Measurements from ENCODE around the gene EXOC3L4. TPM values are rescaled to one million over a fixed set of nuclear protein-coding genes. Genes with fewer than 3 reads are reported as not detected.
A peak's percentile ranks its signal among the peaks of the same experiment; 100 is the strongest.

Gene EXOC3L4
- total and polyA plus RNA-seq, 9 of the 15 experiments (the other 6 are each of a cell fraction or from before 2014, with no cell fraction given) = 0.10 to 6.7 (median 0.98) TPM; not detected in 1

- no peak for TF ChIP-seq BRCA1 (IDR thresholded peaks at IDR 0.05)
- no peak for TF ChIP-seq BRCA1 (CRISPR knock-in tag; IDR thresholded peaks at IDR 0.05)
- no peak for TF ChIP-seq ZNF212 (CRISPR knock-in tag; IDR thresholded peaks at IDR 0.05)
- no peak for TF ChIP-seq NFIX (CRISPR knock-in tag; IDR thresholded peaks at IDR 0.05; ENCODE audit: low read depth)
- peak; percentile 81 for TF ChIP-seq MAX (CRISPR knock-in tag; IDR thresholded peaks at IDR 0.05)
- TF ChIP-seq TCFL5 (CRISPR knock-in tag; conservative IDR thresholded peaks at IDR 0.05) = no peak
- no peak for TF ChIP-seq TRIM25 (IDR thresholded peaks at IDR 0.05; ENCODE audit: borderline replicate concordance)
- TF ChIP-seq NFRKB (IDR thresholded peaks at IDR 0.05; ENCODE audit: low read depth) = no peak
- no peak for TF ChIP-seq ZNF644 (tag; IDR thresholded peaks at IDR 0.05; ENCODE audit: low read depth)
- TF ChIP-seq YY1 (IDR thresholded peaks at IDR 0.05; ENCODE audit: borderline replicate concordance in 1 of 3, control insufficient read depth in 1 of 3, extremely low read depth in 1 of 3, insufficient read depth in 3 of 3, insufficient read length in 1 of 3, insufficient replicate concordance in 2 of 3, low read depth in 1 of 3, low read length in 2 of 3) = peak; percentile 29 to 83 (median 72)
- no peak for TF ChIP-seq SIN3A (IDR thresholded peaks at IDR 0.05; ENCODE audit: borderline replicate concordance in 2 of 2, control insufficient read depth in 1 of 2, low read depth in 2 of 2, low read length in 2 of 2)
- no peak for TF ChIP-seq BRD4 (IDR thresholded peaks at IDR 0.05)
- TF ChIP-seq, protein P1, sequence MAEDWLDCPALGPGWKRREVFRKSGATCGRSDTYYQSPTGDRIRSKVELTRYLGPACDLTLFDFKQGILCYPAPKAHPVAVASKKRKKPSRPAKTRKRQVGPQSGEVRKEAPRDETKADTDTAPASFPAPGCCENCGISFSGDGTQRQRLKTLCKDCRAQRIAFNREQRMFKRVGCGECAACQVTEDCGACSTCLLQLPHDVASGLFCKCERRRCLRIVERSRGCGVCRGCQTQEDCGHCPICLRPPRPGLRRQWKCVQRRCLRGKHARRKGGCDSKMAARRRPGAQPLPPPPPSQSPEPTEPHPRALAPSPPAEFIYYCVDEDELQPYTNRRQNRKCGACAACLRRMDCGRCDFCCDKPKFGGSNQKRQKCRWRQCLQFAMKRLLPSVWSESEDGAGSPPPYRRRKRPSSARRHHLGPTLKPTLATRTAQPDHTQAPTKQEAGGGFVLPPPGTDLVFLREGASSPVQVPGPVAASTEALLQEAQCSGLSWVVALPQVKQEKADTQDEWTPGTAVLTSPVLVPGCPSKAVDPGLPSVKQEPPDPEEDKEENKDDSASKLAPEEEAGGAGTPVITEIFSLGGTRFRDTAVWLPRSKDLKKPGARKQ (CRISPR knock-in tag; IDR thresholded peaks at IDR 0.05) = no peak
- TF ChIP-seq DDX20 (tag; IDR thresholded peaks at IDR 0.05; ENCODE audit: low read depth) = no peak
- TF ChIP-seq MYC (IDR thresholded peaks at IDR 0.05; ENCODE audit: low read depth, low read length) = no peak
- TF ChIP-seq MYC (CRISPR knock-in tag; IDR thresholded peaks at IDR 0.05; ENCODE audit: borderline replicate concordance, low read depth) = peak; percentile 38; the same call in 1 of the 2 replicates
- no peak for TF ChIP-seq SNIP1 (IDR thresholded peaks at IDR 0.05; ENCODE audit: low read depth)
- no peak for TF ChIP-seq ZBTB7A (IDR thresholded peaks at IDR 0.05; ENCODE audit: borderline replicate concordance, control insufficient read depth, low read depth, low read length)
- TF ChIP-seq POLR2AphosphoS2 (IDR thresholded peaks at IDR 0.05; ENCODE audit: low read length) = no peak
- TF ChIP-seq CHD2 (IDR thresholded peaks at IDR 0.05; ENCODE audit: low read depth, low read length) = no peak
- no peak for TF ChIP-seq CREB5 (CRISPR knock-in tag; IDR thresholded peaks at IDR 0.05)
- no peak for TF ChIP-seq ZNF354B (CRISPR knock-in tag; IDR thresholded peaks at IDR 0.05)
- TF ChIP-seq THRB (CRISPR knock-in tag; conservative IDR thresholded peaks at IDR 0.05) = no peak
- no peak for TF ChIP-seq TEAD2 (tag; IDR thresholded peaks at IDR 0.05)
Observed at GRCh38 chr14:103116636-103117035, 22.1 kb downstream of the EXOC3L4 start (continued).
